ENCODE data around the gene MUC5B. TPM values are rescaled to one million over a fixed set of nuclear protein-coding genes. Genes with fewer than 3 reads are reported as not detected.

The MUC5B gene
- total RNA-seq, 2 experiments from 2014 or later = not detected

DNA sequence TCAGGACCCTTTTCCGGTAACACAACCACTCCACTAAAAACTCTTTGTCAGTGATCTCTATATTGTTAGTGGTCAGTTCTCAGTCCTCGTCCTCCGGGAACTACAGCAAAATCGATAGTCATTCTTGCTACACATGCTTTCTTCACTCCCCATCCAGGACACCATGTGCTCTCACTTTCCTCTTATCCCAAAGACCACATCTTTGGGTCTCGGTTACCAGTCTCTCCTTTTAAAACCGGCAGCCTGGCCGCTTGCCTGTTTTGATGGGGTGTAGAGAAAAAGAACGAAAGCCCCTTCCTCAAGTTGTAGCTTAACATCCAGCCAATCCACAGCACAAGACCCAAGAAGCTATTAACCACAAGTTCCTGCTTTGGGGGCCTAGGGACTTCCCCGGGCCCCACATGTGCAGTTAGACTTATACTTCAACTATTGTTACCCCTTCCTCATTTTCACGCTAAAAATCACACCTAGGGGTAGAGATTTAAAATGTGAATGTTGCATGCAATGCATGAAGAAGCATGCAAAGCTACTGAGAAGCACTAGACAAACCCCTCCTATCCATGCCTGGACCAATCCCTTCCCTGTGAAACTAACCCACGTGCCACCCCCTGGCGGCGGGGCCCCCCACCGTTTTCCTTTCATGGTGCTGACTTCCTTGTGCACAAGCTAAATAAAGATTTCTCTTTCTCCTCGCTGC is 88.1 kb downstream of the MUC5B start:
- peak overlapping the region; percentile 73 for H3K4me3 Mint-ChIP-seq
- POLR2A ChIA-PET = no interaction called here
- H3K27me3 Mint-ChIP-seq = peaks cover 19% of the 10 kb centered on the region
- H3K9me3 Mint-ChIP-seq = peaks cover 21% of the 10 kb centered on the region
- peak; percentile 30 for DNase-seq
- H3K4me1 Mint-ChIP-seq = peaks cover 32% of the 10 kb centered on the region
- CTCF ChIA-PET = interaction anchor here (0.6 to 1.0 kb wide), 2 partner anchors 34 to 93 kb away, joined by 3 to 4 read pairs; no protein-coding TSS in a partner anchor
- H3K27ac Mint-ChIP-seq = peak overlapping the region; percentile 93
- H3K36me3 Mint-ChIP-seq (ENCODE audit: low read depth) = peaks cover 9% of the 10 kb centered on the region

Small RNA genes lying within 50 kb of the gene (microRNA-seq; reads per million reads assigned to microRNA genes)
- not detected for gene MIR6744 (ENCODE audit: borderline microRNAs expressed, borderline replicate concordance)

Other genes with a start within 250 kb of the MUC5B start
- gene MUC6, start 186.3 kb upstream of the MUC5B start, total RNA-seq = not detected
- gene MUC2, start 148.2 kb upstream of the MUC5B start, total RNA-seq = not detected
- gene MUC5AC, start 65.1 kb upstream of the MUC5B start, total RNA-seq = not detected
- 10 to 100 TPM; 35.3 to 35.6 TPM for gene TOLLIP, start 86.6 kb downstream of the MUC5B start, total RNA-seq
- not detected for gene BRSK2, start 166.9 kb downstream of the MUC5B start, total RNA-seq